Upper lobe of right lung (tissue), 1 donor: ENCODE measurements around the gene C19orf85. TPM values are rescaled to one million over a fixed set of nuclear protein-coding genes. Genes with fewer than 3 reads are reported as not detected.

Experiments
- ATAC-seq: fragments of 200-7000 bp; cut with Tn5 transposase; one replicate; pipeline ENCODE4 v1.9.1; 2020; ENCODE audit warnings: mild to moderate bottlenecking, moderate library complexity
- DNase-seq: peaks from one replicate; pipeline ENCODE4 v3.0.0-alpha.2; 2020
- H3K27ac ChIP-seq: fragments of 200-600 bp; one replicate; pipeline ENCODE4 v1.8.0; 2022
- H3K27me3 ChIP-seq: fragments of 200-600 bp; one replicate; pipeline ENCODE4 v1.8.0; 2022; ENCODE audit warnings: mild to moderate bottlenecking
- H3K36me3 ChIP-seq: fragments of 200-600 bp; one replicate; pipeline ENCODE4 v1.8.0; 2022
- H3K4me1 ChIP-seq: fragments of 200-600 bp; one replicate; pipeline ENCODE4 v1.8.0; 2022
- H3K4me3 ChIP-seq: fragments of 200-600 bp; one replicate; pipeline ENCODE4 v1.8.0; 2022; ENCODE audit warnings: mild to moderate bottlenecking
- H3K9me3 ChIP-seq: fragments of 200-600 bp; one replicate; pipeline ENCODE4 v1.8.0; 2022
- intact Hi-C: fragments of 100-400 bp; cut with DNase I; formaldehyde crosslinking; loops from one replicate; pipeline ENCODE4 v1.11.0; 2022
- total RNA-seq: library from RNA; stranded (reverse); fragmentation: NEBNext Ultra II Directional; extraction: Animal tissue kit (Norgen Biotek cat#: 25700); gene quantifications from one replicate; pipeline ENCODE4 v1.2.1, GENCODE V29; 2021
- TF ChIP-seq, protein P1 (sequence below): fragments of 200-600 bp; IDR thresholded peaks from one replicate; pipeline ENCODE4 v1.8.0; 2022; ENCODE audit warnings: antibody characterized with exemption
- donor health status: DM: no; HTN: yes; CAD: no; lungs with severe emphysema.

Gene C19orf85
- total RNA-seq, 1 donor from 2014 or later: not detected

DNA sequence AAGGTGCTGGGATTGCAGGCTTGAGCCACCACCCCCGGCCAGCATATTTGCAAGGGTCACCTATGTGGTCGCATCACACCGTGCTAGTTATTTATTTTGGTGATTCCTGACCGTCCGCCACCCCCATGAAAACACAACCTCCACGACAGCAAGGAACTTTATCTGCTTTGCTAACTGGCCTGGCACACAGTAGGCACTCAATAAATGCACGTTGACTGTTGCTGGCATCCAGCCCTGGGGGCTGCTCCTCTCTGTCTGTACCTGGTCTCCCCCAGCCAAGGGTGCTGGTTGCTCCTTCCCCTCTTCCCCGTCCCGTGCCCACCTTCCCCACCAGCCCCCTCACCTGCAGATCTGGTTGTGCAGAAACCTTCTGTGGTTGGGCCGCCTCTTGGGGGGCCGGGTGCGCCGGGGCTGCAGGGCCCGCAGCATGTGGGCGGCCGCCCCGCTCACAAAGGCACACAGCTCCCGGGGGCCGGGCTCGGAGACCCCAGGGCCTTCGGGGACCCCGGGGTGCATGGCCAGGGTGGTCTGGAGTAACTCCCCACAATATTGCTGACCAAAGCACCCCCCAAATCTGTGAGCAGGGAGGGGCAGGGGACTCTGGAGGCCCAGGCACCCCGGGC lies 401 bp downstream of the C19orf85 start:
- intact Hi-C loops: no loop called here
- no peak for DNase-seq
- Histone ChIP-seq H3K4me3 (no peak overlapping the region), H3K27ac (no peak overlapping the region), H3K27me3 (no peaks in the 10 kb centered on the region), H3K4me1 (peaks cover 8% of the 10 kb centered on the region), H3K36me3 (no peaks in the 10 kb centered on the region), H3K9me3 (no peaks in the 10 kb centered on the region)
- ATAC-seq: no peak
- TF ChIP-seq, protein P1, sequence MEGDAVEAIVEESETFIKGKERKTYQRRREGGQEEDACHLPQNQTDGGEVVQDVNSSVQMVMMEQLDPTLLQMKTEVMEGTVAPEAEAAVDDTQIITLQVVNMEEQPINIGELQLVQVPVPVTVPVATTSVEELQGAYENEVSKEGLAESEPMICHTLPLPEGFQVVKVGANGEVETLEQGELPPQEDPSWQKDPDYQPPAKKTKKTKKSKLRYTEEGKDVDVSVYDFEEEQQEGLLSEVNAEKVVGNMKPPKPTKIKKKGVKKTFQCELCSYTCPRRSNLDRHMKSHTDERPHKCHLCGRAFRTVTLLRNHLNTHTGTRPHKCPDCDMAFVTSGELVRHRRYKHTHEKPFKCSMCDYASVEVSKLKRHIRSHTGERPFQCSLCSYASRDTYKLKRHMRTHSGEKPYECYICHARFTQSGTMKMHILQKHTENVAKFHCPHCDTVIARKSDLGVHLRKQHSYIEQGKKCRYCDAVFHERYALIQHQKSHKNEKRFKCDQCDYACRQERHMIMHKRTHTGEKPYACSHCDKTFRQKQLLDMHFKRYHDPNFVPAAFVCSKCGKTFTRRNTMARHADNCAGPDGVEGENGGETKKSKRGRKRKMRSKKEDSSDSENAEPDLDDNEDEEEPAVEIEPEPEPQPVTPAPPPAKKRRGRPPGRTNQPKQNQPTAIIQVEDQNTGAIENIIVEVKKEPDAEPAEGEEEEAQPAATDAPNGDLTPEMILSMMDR: no peak

DNA sequence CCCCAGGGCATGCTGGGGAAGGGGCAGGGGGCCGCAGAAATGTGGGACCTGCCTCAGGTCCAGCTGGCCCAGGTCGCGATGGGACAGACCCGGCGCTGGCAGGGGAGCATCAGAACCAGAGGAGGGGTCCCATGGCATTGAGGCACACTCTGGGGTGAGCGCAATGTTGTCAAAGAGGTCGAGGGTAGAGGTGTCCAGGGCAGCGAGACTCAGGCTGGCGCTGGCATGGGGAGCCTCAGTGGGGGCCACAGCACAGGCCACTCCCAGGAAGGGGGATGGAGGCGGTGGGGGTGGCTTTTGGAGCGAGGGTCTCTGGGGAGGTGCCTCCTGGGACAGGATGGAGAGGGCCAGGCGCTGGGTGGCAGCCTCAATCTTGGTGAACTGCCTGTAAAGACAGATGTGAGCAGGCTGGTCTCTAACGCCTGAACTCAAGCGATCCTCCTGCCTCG lies 944 bp downstream of the C19orf85 start:
- ATAC-seq (no peak), DNase-seq (no peak)
- intact Hi-C loops: no loop called here
- peaks cover 8% of the 10 kb centered on the region for H3K4me1 ChIP-seq
- no peaks in the 10 kb centered on the region for H3K36me3 ChIP-seq
- no peak overlapping the region for H3K27ac ChIP-seq
- TF ChIP-seq, protein P1: no peak
- H3K27me3 ChIP-seq: no peaks in the 10 kb centered on the region
- no peak overlapping the region for H3K4me3 ChIP-seq
- H3K9me3 ChIP-seq: no peaks in the 10 kb centered on the region

DNA sequence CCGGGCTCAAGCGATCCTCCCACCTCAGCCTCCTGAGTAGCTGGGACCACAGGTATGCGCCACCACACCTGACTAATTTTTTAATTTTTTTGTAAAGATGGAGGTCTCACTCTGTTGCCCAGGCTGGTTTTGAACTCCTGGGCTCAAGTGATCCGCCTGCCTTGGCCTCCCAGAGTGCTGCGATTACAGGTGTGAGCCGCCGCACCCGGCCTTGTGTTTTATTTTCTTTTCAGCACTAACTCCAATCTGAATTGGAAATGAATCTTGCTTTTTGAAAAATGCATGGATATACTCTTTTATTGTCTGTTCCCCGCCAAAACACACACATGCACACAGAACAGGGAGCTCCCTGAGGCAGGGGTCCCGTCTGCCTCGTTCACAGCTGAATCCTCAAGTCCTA lies 1.8 kb downstream of the C19orf85 start:
- Histone ChIP-seq H3K27me3 (no peaks in the 10 kb centered on the region), H3K36me3 (no peaks in the 10 kb centered on the region), H3K9me3 (no peaks in the 10 kb centered on the region), H3K27ac (no peak overlapping the region), H3K4me3 (peak overlapping the region; percentile 73), H3K4me1 (peaks cover 5% of the 10 kb centered on the region)
- TF ChIP-seq, protein P1: no peak
- no peak for ATAC-seq
- intact Hi-C loops: no loop called here
- DNase-seq: no peak

DNA sequence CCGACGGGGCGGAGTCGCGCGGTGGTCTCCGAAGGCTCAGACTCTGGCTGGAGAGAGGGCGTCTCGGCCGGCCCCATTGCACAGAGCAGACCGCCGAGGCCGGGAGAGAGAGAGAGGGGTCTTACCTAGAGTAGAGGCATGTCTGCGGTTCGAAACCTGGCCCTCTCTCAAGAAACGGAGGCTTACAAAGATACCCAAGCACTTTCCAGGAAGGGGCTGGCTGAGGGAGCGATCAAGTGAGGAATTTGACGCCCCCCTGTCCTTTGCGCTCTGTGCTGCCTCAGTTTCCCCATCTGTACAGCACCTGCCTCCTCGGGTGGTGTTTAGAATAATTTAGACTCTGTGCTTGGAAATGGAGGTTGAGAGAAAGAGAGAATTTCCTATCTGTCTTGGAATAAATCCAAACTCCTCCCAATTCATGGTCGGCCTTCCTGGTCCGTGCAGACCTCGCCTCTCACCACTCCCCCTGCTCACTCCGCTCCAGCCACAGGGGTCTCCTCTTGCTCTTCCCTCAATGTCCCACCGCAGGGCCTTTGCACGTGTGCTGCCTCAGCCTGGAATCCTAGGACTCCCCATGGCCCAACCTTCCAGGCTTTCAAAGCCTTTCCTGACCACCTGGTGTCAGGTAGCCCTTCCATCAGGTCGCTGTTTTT lies 2.5 kb downstream of the C19orf85 start:
- no peak for ATAC-seq
- Histone ChIP-seq H3K36me3 (no peaks in the 10 kb centered on the region), H3K9me3 (no peaks in the 10 kb centered on the region), H3K4me1 (no peaks in the 10 kb centered on the region), H3K4me3 (peak overlapping the region; percentile 73), H3K27ac (peak overlapping the region; percentile 86), H3K27me3 (no peaks in the 10 kb centered on the region)
- intact Hi-C loops: no loop called here
- TF ChIP-seq, protein P1: no peak
- no peak for DNase-seq

DNA sequence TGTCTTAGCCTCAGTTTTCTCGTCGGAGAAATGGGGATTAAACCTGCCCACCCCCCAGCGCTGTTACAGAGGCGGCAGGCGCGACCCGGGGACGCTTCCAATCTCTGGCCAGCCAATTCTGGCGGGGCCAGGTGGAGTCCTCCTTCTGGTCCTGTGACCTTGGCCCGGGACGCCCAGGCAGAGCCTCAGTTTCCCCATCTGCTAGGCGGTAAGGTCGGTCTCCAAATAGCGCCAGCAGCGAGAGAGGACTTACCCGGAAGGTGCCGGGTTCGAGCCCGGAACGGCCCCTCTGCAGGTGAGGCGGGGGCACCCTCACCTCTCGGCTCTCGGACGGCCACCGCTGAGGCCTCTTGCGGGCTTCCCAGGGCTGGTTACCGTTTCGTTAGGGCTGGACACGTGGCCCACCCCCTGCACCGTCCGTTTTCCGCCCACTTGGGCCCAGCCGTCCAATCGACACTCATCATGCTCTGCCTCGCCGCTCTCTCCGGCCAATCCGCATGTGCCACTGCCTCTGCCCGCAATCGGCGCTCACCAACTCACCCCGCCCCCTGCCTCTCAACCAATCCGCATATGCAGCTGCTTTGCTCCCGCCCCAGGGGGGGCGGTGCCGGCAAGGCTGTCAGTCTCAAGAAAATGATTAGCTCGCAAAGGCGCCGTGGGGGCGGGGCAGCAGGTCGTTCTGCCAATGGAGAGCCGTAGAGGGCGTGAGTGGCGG lies 3.1 kb downstream of the C19orf85 start, which contains the start of gene ISOC2:
Gene ISOC2, minus strand, starts transcription at position 384 of the 715 bp plus-strand sequence. CDS start 5,156 bp downstream, outside the sequence.
- Histone ChIP-seq H3K4me1 (no peaks in the 10 kb centered on the region), H3K27me3 (no peaks in the 10 kb centered on the region), H3K36me3 (no peaks in the 10 kb centered on the region), H3K9me3 (no peaks in the 10 kb centered on the region), H3K27ac (peak within 1 kb of the TSS; percentile 86), H3K4me3 (peak within 1 kb of the TSS; percentile 73)
- DNase-seq: peak; percentile 100
- TF ChIP-seq, protein P1: no peak
- intact Hi-C loops: no loop called here
- peak; percentile 98 for ATAC-seq
